COLO829 (cell line): Measurements from ENCODE around the gene NOXRED1.

ENCODE experiments used
- DNase-seq: peaks from one replicate; pipeline ENCODE4 v3.0.0; 2012; ENCODE audit warnings: low spot score

The NOXRED1 gene

GRCh38 chr14:77409131-77409533, 14.2 kb downstream of the NOXRED1 start:
- no peak for DNase-seq

DNA sequence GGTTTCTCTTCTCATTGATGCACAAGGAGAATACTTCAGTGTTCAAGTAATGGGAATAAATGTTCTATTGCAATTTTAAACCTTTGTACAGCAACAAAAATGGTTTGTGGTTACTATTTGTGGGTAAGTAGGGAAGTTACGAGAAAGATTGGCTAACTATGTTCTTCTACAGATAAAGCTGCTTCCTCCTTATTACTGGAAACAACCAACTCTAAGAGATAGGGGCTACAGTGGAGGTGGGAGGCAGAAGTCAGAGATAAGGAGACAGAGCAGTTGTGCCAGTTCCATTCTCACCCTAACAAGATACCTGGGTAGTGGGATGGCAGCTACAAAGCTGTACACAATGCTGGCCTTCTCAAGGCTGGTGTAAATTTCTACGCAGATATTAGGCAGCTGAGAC, 16.2 kb downstream of the NOXRED1 start:
- DNase-seq = no peak

DNA sequence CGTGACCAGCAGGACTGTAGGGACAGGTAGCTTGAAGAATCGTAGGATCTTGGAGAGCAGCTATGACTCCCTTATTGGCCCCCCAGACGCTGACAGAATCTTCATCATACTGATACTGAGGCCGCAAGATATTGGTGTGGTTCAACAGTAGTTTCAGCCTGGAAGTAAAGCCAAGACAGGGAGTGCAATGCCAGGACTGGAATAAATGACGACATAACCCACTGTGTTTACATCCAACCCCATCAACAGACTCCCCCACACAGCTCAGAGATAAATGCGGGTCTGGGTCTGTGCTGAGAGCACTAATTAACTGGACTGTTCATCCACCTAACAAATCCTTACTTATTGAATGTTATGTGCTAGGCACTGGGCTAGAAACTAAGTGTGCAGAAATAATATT, 16.6 kb downstream of the NOXRED1 start:
- DNase-seq = no peak

GRCh38 chr14:77406086-77406485, 17.2 kb downstream of the NOXRED1 start:
- no peak for DNase-seq

DNA sequence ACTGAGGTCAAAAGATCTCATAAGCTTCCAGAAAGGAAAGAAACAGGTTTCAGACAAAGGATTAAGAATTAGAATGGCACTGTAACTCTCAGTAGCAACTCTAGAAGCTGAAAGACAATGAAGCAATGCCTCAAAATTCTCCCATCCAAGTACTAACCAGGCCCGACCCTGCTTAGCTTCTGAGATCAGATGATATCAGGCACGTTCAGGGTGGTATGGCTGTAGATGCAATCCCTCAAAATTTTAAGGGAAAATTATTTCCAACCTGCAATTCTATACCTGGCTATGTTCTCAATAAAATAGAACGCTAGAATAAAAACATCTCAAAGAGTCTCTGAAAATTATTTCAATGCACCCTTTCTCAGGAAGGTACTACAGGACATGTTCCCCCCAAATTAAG, 19.6 kb downstream of the NOXRED1 start:
- no peak for DNase-seq

DNA sequence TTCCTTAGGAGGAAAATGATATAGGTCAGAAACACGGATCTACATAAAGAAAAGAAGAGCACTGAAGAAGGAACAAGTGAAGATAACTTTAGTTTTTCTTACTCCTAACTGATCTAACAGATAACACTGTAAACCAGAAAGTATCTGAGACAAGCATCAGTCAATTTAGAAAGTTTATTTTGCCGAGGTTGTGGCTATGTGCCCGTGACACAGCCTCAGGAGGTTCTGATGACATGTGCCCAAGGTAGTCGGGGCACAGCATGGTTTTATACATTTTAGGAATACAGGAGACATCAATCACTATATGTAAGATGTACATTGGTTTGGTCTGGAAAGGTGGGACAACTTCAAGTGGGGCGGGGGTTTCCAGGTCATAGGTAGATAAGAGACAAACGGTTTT, 23.1 kb downstream of the NOXRED1 start:
- DNase-seq = no peak

GRCh38 chr14:77390188-77390587, 33.1 kb downstream of the NOXRED1 start:
- no peak for DNase-seq

- DNase-seq = no peak
These were observed 44.6 kb downstream of the NOXRED1 start for GRCh38 chr14:77378701-77379100.

DNA sequence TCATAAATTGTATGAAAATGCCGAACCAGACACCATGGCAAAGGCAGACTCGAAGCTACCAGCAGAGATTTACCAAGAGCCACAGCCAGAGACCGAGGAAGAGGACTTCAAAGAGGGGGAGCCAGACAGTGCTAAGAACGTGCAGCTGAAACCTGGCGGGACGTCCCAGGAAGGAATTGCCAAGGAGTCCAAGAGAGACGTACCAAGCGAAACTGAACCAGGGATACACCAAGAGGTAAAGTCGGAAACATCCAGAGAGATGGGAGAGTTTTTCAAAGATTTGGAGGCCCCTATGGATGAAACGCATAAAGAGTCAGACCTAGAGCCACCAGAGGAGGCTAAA, 45.9 kb downstream of the NOXRED1 start:
- DNase-seq = no peak

DNA sequence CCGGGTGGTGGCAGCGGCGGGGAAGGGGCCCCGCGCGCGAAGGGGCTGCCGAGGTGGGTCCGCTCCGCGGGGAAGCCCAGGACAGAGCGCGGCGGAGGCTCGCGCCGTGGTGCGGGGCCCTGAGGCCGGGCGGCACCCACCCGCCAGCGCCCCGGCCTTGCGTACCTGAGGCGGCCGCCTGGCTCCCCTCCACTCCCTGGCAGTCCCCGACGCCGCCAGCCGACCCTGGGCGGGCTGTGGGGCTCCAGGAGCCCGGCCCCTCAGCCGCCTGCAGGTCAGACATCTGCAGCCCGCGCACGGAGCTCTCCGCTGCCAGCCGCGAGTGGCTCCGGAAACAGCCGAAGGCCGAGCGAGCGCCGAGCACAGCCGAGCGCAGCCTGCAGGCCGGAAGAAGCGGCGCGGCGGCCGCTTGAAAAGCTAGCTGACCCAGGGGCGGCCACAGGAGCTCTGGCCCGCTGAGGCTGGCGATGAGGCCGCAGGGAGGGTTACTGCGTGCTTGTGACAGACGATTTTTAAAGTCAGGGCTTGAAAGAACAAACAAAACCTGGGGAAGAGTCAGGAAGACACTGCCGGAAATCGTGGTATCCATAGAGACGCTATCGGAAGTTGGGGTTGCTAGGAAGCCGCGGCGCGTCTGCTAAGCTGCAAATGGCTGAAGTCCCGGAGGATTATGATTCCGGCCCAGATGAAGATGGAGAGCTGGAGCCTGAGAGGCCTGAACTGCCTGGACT, 46.4 kb downstream of the NOXRED1 start, which contains the start of the genes SAMD15 and TMED8:
Gene SAMD15, plus strand, starts transcription at position 609 of the 731 bp plus-strand sequence. Its CDS starts 40 bp downstream, at position 649.
Gene TMED8, minus strand, starts transcription at position 324 of the 731 bp plus-strand sequence. Its CDS starts 41 bp downstream, at position 283.
- peak; percentile 83 for DNase-seq

DNA sequence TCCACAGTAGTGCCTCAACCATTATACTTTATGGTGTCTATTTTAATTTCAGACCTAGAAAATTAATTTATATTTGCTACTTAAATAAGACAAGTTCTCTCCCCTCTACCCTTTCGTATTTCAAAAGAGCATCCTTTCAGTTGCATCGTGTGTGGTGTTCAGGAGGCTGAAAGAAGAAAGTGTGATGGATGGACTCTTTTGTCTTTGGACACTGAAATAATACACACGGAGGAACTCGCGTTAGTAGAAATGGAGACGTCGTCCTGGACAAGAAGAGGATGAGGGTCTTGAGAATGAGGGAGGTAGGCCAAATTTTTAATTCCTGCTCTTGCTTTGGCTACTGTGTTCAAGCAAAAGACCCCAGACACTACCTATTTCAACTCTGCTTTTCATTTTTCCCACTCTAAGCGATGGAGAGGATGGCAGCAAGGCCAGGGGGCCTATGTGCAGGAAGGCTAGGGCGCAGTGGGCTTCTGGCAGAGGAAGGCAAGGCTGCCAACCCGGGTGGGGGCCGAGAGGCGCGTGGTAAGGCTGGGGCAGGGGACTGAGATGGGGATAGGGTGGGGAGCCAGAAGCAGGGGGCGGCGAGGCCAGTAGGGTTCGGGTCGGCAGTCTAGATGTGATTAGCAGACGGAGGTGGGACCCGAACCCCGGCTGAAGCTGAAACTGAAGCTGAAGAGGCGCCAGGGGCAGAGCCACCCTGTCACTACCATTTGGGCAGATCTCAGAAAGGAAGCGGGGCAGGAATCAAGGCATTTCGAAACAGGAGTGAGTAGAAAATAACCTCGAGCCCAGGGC, 47.2 kb downstream of the NOXRED1 start:
- no peak for DNase-seq

DNA sequence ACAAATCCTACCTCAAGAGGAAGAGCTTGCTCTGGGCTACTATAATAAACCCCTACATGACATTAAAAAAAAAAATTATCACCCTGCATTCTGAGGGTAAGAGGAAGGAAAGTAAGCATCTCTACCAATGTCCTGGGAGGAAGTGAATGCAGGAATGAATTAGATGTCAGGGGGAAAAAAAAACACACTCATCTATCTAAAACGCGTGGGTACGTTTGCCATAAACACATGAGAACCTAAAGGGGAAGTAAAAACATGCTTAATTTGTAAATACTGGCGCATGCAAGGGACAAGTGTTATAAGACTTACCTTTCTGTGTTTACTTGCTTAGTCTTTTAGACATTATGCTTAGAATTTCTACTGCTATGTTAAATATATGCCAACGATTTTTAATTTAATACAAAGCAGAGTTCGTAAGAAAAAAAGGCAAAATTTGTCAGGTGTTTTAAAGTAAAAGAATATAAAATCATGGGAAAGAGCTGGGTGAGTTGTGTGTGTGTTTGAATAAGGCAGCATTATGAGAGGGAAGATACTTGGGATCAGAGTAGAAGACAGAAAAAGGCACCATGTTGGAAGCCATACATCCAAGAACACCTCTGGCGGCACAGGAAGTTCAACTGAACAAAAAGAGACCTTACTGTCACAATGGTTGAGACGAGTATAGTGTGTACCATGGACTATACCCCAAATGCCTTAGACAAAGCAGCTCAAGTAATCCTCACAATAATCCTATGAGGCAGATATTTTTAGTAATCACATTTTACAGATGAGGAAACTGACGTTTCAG, 48.0 kb downstream of the NOXRED1 start:
- no peak for DNase-seq

DNA sequence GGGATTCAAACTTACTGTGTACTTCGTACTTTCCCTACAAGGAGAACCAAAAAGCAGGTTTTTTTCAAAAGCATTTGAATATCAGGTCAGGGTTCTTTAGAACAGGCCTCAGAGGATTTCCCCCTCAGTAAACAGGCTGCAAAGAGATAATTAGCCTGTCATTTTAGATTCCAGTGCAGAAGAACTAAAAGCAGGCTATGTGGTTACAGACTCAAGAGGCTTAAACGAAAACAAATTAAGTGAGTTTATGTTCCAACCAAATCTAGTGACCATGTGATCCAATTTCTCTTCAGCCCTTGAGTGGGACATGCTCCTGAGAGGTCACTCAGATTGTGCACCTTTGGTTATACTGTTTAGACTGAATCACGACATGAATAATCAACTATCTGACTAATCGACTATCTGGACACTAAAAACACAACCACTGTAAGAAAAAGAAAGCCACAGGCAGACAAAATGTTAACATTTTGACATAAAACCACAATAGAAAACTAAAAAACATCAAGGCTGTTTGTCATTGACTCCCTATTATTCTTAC, 51.0 kb downstream of the NOXRED1 start:
- DNase-seq = no peak

- DNase-seq = no peak
These were observed 54.0 kb downstream of the NOXRED1 start for GRCh38 chr14:77369285-77369684.

DNA sequence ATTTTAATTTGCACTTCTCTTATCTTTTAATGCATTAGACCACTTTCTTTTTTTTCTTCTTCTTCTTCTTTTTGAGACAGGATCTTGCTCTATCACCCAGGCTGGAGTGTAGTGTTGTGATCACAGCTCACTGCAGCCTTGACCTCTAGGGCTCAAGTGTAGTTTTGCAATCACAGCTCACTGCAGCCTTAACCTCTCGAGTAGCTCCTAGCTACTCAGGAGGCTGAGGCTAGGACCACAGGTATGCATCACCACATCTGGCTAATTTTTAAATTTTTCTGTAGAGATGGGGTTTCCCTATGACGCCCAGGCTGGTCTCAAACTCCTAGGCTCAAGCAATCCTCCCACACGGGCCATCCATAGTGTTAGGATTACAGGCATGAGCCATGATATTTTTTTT, 59.2 kb downstream of the NOXRED1 start:
- DNase-seq = no peak

DNA sequence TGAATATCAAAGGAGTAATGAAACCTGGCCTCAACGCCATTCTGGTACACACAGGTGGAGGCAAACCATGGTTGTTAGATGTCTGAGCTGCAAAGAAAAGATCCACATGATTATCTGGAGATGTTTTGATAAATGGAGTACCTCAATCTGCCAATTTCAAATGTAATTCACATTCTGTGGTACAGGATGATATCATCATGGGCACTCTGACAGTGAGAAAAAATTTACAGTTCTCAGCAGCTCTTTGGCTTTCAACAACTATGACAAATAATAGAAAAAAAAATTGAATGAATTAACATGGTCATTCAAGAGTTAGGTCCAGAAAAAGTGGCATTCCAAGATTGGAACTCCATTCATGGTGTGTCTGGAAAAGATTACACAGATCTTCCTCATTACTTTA, 63.7 kb downstream of the NOXRED1 start:
- no peak for DNase-seq

GRCh38 chr14:77356899-77357298, 66.4 kb downstream of the NOXRED1 start:
- no peak for DNase-seq

DNA sequence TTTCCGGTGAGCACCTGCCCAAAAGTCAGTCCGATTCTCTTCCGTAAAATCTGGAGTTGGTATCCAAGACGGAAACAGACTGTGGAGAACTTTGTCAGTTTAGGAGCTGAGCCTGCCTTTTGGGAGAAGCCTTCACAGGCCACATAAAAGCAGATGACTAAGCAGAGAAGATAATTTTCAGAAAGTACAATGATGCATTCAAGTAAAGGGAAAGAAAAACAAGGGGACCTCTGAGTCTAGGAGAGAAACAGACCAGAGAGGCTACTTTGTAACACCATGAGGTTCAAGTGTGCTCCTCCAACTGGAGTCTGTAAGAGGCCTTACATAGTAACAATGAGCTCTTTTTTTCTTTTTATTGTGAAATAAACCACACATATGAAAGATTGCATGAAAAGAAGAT, 67.5 kb downstream of the NOXRED1 start:
- peak; percentile 80 for DNase-seq

- peak; percentile 75 for DNase-seq
These were observed 69.7 kb downstream of the NOXRED1 start for GRCh38 chr14:77353469-77354141.

DNA sequence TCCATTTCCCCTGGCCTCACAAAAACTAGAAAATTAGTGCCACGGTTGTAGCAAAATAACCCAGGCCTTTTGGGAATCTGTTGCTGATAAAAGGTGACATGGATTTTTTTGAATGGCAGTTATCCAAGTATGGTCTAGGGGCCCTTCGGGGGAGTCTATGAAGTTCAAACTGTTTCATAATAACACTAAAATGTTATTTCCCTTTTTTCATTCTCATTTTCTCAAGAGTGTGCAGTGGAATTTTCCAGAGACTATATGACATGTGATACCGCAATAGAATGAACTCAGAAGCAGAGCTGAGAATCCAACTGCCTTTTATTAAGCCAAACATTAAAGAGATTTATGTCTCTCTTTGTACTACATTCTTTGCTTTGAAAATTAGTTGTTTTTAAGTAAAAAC, 75.6 kb downstream of the NOXRED1 start:
- DNase-seq = no peak

DNA sequence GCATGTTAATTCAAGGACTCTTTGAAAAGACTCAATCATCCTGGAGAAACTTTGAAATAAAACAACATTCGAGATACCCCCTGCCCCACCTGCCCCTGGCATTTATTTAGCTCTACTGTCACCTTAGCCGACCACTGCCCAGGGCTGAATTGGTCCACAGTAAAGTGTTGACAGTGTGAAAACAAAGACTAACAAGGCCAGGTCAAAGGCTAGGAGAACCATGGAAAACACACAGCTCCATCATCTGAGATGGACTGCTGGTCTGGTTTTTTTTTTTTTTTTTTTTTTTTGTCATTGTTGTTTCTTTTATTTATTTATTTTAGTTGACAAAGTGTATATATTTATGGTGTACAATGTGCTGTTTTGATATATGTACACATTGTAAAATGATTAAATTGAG, 76.8 kb downstream of the NOXRED1 start:
- no peak for DNase-seq
